OCI-M1 (cell line): Measurements from ENCODE around the gene PRKCE.

ENCODE experiments used
- DNase-seq: peaks from one replicate; lab custom pipeline; 2025; lab: John Stamatoyannopoulos, UW

The PRKCE gene

DNA sequence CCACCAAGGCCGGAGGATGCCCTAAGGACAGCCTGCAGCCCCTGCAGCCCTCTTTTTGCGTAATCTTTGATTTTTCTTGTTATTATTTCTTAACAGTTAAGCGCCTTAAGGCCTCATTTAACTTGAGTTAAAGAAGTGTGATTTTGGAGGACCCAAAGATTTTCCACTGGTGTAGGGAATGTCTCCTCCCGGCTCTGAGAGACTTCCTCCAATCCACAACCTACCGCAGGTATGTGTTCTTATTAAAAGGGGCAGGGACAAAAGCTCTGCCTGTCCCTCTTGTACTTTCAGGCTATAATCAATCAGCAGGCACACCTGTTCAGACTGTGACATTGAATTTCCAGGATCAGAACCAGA is 285.1 kb downstream of the PRKCE start:
- DNase-seq, result no peak

DNA sequence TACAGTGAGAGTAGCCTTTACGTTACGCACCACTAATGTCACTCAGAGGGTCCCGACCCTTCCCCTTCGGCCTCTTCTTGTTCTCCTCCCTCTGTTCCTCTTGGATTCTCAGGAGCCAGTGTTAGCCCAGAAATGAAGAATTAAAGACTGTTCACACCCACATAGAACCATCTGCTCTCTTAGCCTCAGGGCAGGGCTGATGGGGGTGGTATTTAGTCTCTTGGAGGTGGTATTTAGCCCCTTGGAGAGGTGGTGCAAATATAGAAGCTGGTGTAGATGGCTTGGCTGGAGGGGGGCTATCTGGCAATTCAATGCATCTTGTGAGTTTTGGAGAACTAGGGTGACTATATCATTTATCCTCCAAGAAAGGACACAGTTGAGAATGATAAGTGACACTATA is 286.5 kb downstream of the PRKCE start:
- no peak for DNase-seq

DNA sequence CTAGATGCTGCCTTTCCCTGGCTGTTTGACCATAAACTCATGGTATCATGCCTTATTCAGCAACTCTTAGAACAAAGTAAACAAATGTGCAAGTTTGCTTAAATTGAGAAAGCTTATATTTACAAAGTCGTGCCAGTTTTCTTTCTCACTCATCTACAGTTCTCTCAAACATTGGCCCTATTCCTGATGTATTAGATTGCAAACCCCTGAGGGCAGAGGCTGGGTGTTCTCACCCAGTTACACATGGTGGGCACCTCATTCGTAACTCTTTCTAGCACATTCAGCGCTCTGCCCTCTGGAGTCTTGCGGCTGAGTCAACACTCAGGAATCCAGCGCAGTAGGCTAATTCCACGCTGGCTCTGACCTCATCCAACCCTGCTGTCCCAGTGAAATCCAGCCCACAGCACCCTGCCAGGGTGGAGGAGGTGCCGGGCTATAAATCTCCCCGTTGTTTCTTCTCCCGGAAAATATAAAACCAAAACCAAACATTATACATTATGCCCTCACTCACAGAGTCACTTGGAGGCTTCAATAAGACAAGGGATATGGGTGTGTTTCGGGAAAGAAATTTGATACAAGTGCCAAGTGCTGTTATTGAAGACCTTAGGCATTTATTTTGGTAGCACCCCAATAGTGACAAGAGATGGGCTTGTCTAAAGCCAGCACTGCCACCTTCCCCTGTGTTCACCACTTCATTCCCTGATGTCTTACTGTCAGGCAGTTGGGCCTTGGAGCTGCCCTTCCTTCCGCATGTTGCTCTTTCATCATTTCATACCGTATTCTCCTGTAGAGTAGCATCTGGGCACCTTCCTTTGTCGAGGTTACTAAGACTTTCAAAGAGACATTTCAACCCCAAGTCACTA is 287.4 kb downstream of the PRKCE start:
- no peak for DNase-seq

DNA sequence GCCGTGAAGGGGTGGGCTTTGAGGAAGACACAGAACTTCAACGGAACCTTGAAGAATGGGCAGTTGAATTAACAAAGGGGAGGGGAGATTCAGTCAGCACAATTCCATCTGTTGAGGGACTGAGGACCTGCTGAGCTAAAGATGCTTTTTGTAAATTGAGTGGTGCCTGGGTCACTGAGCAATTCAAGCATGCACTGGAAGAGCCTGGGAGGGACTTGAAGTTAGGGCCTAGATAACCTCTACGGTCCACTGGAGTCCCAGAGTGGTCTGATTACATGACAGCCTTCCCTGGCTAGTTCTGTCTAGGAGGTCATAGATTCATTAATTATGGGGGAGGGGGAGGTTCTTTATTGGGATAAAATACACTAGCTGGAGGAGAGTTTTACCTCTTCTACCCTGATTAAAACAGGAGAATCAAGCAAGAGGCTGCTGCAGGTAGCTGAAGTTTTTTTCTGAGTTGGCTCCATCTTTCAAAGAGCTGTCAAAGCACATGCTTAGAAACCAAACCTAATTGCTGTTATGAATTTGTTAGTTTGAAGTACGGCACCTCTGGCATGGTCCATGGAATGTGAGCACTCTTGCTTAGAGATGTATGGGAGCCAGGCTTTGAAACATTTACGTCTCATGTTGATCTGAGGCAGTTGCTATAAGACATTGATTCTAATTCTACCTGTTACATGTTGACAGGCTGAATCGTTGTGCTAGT is 290.2 kb downstream of the PRKCE start:
- DNase-seq, result no peak

DNA sequence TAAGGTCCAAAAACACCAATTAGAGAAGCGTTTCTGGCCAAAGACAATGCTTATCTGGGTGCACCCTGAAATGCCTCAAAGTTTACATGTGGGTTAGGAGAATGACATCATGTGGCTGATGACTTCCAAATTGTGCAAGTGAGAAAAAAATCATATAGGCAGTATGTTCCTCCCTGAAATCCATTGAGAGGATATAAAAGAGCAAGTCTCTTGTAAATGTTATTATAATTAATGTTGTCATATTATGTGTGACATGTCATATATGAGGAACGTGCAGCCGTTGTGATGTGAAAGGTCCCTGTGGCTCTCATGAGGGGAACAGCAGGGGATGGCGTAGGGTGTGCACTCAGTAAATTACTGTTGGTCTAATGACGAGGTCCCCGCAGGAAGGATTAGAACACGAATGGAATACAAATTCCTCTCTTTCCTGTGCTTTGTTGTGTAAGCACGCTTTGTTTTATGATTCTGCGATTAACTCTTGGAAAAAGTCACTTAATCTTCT is 290.8 kb downstream of the PRKCE start:
- peak; percentile 9 for DNase-seq

DNA sequence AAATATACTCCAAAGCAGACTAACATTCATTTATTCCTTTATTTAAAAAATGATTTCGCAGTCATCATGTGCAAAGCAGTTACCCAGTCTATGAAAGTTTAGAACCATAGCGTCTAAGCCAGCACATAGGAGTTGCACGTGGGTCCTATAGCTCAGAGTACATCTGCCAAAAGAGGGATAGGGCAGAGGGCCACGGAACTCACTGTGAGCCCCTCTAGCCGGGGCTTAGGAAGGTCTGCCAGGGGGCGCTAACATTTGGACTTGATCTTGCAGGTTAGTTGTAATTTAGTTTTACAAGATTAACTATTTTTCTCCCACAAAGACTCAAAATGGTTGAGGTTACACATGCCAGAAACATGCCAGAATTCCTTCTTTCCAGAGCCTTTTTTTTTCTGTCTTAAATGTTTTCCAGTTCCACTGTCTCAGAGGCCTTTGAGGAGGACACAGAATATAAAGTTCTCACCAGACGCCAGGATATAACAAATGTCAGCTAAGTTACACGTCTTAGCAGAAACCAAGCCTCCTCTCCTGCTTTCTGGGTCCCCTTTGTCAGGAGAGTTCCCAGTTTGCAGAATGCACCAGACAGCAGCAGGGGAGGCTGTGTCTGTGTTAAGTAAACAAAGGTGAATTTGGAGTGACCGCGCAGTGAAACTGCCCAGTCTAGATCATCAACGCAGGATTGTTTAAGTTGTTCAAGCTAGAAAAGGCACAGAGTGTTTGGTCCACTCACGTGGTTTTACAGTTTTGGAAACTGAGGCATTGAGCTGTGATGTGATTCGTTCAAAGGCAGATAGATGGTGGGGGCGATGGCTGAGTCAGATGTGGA is 292.0 kb downstream of the PRKCE start:
- no peak for DNase-seq

DNA sequence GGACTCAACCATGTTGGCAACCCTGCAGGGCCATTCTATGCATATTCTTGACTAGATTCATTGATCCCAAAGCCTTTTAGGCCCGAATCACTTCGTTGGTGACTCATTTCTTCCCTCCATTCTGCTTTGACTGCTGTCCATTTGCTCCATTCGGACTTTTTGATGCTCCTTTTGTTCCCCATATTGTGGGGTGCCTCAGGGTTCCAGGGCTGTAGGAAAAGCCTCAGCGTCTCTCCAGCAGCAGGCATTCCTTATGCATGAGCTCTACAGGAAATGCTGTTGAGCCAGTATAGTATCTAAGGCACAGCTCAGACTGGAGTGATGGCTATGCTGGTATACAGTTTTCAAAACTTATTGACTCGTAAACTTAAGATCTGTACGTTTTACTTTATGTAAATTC is 292.6 kb downstream of the PRKCE start:
- no peak for DNase-seq

DNA sequence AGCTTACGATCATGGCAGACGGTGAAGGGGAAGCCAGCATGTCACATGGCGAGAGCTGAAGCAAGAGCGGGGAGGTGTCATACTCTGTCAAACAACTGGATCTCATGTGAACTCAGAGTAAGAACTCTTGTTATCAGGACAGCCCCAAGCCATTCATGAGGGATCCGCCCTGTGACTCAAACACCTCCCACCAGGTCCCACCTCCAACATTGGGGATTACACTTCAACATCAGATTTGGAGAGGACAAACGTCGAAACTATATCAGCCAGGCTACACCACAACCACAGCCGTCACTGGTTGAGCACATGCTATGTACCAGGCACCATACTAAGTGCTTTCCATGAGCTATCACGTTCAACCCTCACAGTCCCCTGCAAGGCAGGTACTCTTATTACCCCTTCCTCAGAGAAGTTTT is 293.8 kb downstream of the PRKCE start:
- DNase-seq, result peak; percentile 44

DNA sequence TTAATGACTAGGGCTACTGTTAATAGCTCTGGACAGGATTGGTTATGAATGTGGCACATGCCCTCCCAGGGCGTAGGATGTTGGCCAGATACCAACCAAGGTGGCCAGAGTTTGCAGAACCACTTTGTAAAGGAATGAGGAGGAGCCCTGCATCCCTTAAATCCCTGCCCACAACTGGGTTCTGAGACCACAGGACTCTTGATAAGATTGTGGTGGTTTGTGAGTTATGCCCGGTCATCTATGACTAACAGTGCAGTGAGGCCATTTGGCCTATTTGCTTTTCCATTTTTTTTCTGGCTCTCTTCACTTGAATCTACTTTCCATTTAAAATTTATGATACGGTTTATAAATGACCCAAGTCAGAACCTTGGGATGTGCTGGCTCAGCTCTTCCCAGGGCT is 294.5 kb downstream of the PRKCE start:
- peak; percentile 70 for DNase-seq

DNA sequence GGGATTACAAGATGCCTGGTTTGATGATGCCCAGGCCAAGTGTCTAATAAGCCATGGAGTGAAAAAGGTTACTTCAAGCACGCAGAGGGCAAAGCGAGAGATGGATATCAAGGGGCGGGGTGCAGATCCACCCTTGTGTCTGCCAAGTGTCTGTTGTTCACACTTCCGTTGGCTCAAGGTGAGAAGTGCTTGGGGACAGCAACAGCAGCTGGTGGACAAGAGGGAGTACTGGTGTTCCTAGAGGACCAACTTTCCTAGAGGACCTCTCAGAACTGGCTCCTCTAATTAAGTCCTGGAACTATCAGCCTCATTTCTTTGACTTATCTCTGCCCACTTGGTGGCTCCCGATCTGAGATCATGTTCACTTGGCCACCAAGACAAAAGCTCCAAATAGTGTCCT is 299.1 kb downstream of the PRKCE start:
- DNase-seq, result no peak

DNA sequence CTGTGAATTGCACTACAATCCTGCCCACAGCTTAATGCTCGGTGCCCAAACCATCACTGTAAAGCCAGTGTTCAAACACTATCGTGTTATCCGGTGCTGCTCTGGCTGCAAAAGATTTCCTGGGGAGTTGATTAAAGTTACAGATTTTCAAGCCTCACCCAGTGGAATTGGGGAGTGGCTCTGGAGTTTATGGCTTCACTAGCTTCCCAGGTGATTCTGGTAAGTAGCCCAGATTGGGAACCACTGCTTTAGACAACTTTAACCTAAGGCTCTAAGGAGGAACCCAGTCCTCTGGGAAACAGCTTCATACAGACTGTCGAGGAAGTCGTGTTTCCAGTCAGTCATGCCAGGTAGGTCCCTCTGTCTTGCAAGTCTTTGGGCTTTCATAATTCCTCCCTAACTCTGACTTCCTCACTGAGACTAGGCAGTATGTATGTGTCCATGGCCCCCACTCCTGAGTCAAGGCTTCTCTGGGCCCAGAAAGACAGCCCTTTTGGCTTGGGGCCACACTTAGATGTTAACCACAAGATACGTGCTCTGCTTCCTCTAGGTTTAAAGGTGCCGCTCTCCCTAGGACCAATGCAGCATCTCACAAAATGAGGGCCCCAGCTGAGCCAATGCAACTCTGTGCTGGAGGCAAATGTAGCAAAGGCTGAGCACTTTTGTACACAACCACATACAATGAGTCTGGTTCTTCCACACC is 299.7 kb downstream of the PRKCE start:
- no peak for DNase-seq

DNA sequence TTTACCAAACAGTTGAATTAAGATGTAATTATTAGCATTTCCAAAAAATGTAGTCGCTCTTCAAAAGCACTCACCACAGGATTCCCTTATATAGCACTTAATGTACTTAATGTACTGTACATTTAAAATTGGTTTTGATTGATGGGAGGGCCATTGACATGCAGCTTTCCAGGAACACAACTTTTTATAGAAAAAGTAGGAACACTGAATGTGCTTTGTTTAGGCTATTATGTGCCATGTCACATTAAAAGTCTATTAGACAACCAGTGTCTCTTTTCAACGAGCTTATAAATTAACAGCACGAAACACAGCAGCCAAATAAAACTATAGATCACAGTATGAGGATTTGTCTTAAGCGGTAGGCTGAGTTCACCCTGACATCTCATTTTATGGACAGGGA is 301.1 kb downstream of the PRKCE start:
- no peak for DNase-seq

DNA sequence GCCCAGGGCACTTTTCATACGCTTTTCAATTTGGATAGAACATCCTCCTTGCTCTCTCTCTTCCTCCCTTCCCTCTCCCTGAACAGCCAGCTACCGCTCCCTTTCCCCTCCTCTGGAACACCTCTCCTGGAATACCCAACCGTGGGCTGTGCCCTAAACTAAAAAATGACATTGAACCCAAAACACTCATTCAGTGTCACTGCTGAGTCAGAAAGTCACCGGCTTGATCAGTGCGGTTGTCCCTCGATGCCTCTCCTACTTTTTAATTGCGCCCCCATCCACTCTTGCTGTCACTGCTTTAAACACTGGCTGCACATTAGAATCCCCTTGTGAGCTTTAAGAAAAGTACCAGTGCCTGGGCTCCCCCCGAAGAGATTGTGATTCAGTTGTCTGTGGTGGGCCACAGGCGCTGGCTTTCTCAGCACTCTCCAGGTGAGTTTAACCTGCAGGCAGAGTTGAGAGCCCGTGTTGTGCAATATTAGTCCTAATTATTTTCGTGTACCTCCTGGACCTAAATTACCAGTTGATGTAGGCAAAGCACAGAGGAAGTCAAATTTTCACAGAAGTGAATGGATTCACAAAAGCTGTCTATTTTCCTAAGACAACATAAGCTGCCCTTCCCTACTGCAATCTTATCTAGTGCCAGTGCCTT is 302.0 kb downstream of the PRKCE start:
- no peak for DNase-seq

DNA sequence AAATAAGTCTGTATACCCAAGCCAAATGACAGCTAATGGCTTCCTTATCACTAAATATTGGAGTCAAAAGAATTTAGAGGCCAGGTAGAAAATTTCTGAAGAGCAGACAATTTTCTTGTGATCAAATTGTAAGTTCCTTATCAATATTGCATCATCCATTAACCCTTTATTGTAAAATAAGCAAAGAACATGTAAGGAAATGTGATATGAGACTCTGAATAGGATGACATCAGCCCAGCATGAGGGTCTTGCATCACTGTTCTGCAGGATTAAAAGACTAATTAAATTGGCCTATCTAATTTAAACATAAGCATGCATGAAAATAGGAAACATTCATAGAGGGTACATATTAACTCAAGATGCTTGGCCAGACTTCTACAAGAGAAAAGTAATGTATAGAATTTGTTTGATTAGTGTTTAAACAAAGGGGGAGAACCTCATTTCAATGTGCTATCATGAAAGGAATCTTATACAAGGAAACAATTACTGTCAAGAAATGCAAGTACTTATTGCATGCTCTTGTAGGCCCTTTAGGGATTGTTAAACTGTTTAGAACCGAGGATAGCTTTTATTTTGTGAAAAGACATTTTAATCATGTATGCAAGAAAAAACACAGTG is 302.9 kb downstream of the PRKCE start:
- DNase-seq, result no peak

DNA sequence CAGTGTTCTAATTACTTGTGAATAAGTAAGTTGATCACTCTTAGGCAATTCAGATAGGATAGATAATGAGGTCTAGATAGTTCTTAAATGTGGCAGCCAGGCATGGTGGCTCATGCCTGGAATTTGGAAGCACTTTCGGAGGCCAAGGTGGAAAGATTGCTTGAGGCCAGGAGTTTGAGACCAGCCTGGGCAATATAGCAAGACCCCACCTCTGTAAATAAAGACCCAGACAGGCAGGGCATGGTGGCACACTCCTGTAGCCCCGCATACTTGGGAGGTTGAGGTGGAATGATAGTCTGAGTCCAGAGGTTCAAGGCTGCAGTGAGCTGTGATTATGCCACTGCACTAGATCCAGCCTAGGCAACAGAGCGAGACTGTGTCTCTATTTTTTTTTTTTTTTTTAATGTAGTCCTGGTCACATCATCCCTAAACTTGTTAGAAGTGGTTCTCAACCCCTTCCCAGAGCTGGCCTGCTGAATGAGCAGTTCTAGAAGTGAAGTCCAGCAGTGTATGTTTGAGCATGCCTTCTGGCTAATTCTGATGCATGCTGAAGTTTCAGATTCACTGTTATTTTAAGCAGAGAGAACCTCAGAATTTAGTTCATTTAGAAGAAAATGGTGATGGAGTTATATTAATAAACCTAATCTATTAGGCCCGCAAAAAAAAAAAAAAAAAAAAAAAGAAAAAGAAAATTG is 306.2 kb downstream of the PRKCE start:
- no peak for DNase-seq

DNA sequence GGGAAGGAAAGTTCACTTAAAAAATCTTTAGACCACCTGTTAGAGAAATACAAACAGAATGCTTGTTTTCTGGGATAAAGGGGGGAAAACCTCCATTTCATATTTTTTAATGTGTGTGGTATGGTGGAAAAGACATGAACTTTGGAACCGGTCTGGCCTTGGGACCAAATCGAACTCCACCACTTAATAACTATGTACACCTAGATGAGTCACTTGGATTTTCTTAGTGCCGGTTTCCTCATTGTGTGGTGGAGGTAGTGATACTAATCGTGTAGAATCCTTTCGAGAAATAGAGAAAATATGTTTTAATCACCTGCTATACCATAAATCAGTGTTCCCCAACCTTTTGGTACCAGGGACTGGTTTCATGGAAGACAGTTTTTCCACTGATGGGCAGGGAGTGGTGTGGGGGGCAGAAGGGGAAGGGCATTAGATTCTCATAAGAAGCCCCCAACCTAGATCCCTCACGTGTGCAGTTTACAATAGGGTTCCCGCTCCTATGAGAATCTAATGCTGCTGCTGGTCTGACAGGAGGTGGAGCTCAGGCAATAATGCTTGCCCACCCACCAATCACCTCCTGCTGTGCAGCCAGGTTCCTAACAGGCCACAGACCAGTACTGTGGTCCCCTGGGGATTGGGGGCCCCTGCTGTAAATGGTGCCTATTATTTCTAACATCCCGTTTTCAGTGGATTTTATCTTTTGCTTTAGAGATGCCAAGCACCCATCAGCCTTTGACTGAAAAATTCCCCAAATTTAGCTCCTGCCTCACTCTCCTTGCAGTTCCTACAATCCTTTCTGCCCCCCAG is 308.8 kb downstream of the PRKCE start:
- DNase-seq, result no peak

DNA sequence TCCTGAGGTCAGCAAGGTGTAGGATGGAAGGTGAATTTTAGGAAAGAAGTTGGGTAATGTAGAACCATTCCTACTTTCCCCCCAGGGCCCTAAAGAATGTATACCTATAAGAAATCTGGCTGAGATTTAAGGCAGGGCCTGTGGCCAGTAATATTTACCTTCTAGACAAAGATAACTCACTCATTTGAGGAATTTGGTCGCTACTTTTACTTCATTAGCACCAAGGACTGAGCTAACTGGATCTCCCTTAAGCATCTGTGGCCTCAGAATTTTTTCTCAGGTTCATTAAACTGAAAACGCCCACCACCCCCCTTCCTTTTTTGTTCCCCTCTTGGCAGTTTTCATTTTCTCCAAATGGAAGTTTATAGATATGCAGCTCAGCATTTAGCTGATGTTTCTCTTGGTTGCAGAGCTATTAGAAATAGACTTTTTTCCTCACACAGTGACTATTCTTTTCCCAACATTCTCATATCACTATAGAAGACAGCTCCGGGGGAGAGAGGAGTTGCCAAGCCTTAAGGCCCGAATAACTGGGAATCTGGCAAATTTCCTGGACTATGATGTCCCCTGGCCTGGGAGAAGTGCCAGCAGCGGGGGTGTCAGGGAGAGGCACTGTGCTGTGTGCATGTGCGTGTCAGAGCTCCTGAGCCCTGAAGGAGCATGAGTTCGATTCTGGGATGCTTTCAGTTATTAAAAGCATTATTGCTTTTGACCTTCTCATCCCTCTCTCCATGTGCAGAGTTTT is 310.9 kb downstream of the PRKCE start:
- no peak for DNase-seq

DNA sequence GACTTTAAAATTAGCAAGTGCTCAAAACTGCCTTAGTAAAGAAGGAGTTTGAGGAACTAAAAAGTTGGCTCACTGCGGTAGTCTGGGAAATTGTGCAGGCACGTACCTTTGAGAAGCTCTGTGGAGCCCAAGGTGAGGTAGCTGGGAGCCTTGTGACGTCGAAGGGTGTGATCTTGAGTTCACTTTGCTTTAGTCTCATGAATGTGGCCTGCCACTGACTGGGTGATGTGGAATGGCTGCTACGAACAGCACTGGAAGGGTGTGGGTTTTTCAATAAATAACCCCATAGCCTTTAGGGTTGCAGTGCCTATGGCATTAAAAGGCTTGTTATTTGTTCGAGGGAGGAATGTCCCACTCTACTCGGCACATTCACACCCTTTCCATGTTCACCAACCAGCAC is 312.3 kb downstream of the PRKCE start:
- no peak for DNase-seq
